Coronary artery (tissue), 2 donors: ENCODE measurements around the gene TERC.

ENCODE experiments used
- DNase-seq: peaks from one replicate; pipeline ENCODE4 v3.0.0-alpha.2; 2017; ENCODE audit warnings: low spot score
- H3K27ac ChIP-seq, 2 donors: fragments of 200-600 bp; sonication (generic); one replicate each; pipeline ENCODE4 v1.5.1; 2016 to 2019
- H3K4me3 ChIP-seq: fragments of 200-600 bp; sonication (generic); 2 replicates; pipeline ENCODE4 v1.5.1; 2016; ENCODE audit warnings: mild to moderate bottlenecking, moderate library complexity
- TF ChIP-seq, protein P1 (sequence below): fragments of 200-600 bp; sonication (generic); IDR thresholded peaks from one replicate; pipeline ENCODE4 v1.5.1; 2019; ENCODE audit warnings: antibody characterized with exemption

Gene TERC

DNA sequence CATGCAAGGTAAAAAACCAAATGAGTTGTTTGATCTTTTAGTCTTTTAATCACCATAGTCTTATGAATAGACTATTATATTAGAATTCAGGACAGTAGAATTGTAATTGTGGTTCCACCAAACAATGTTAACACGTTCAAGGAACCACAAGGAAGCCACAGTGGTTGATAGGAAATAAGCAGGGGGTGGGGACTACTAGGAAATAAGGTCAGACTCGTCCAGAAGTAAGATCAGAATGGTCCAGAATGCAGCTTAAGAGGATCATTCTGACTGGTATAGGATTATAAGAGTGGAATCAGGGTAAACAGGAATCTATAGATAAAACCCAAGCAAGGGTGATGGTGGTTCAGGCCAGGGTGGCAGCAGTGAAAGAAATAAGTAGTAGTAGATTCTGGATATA, 15.9 kb upstream of the TERC start:
- H3K27ac ChIP-seq: no peak overlapping the region
- TF ChIP-seq, protein P1, sequence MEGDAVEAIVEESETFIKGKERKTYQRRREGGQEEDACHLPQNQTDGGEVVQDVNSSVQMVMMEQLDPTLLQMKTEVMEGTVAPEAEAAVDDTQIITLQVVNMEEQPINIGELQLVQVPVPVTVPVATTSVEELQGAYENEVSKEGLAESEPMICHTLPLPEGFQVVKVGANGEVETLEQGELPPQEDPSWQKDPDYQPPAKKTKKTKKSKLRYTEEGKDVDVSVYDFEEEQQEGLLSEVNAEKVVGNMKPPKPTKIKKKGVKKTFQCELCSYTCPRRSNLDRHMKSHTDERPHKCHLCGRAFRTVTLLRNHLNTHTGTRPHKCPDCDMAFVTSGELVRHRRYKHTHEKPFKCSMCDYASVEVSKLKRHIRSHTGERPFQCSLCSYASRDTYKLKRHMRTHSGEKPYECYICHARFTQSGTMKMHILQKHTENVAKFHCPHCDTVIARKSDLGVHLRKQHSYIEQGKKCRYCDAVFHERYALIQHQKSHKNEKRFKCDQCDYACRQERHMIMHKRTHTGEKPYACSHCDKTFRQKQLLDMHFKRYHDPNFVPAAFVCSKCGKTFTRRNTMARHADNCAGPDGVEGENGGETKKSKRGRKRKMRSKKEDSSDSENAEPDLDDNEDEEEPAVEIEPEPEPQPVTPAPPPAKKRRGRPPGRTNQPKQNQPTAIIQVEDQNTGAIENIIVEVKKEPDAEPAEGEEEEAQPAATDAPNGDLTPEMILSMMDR: no peak
- H3K4me3 ChIP-seq: no peak overlapping the region
- no peak for DNase-seq

DNA sequence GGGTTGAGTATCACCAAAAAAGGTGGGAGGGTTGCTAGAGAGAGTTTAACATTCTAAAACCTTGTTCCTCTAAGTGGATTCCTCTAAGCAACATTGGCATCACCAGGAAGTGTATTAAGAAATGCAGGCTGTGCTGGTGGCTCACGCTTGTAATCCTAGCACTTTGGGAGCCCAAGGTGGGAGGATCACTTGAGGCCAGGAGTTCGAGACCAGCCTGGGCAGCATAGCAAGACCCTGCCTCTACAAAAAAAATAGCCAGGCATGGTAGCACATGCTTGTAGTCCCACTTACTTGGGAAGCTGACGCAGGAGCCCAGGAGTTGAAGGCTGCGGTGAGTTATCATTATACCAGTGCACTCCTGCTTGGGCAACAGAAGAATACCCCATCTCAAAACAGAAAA, 13.0 kb upstream of the TERC start:
- TF ChIP-seq, protein P1: no peak
- no peak overlapping the region for H3K27ac ChIP-seq
- DNase-seq: no peak
- no peak overlapping the region for H3K4me3 ChIP-seq

DNA sequence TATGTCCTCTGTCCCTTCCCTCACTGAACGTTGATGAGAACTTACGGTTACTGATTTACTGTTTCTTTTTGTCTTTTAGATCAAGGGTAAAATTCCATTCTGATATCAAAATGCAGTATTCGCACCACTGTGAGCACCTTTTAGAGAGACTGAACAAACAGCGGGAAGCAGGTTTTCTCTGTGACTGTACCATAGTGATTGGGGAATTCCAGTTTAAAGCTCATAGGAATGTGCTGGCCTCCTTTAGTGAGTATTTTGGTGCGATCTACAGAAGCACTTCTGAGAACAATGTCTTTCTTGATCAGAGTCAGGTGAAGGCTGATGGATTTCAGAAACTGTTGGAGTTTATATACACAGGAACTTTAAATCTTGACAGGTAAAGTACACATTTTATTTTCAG, 9.3 kb upstream of the TERC start:
- TF ChIP-seq, protein P1: no peak
- no peak for DNase-seq
- Histone ChIP-seq H3K4me3 (peak overlapping the region; percentile 96), H3K27ac (no peak overlapping the region)

DNA sequence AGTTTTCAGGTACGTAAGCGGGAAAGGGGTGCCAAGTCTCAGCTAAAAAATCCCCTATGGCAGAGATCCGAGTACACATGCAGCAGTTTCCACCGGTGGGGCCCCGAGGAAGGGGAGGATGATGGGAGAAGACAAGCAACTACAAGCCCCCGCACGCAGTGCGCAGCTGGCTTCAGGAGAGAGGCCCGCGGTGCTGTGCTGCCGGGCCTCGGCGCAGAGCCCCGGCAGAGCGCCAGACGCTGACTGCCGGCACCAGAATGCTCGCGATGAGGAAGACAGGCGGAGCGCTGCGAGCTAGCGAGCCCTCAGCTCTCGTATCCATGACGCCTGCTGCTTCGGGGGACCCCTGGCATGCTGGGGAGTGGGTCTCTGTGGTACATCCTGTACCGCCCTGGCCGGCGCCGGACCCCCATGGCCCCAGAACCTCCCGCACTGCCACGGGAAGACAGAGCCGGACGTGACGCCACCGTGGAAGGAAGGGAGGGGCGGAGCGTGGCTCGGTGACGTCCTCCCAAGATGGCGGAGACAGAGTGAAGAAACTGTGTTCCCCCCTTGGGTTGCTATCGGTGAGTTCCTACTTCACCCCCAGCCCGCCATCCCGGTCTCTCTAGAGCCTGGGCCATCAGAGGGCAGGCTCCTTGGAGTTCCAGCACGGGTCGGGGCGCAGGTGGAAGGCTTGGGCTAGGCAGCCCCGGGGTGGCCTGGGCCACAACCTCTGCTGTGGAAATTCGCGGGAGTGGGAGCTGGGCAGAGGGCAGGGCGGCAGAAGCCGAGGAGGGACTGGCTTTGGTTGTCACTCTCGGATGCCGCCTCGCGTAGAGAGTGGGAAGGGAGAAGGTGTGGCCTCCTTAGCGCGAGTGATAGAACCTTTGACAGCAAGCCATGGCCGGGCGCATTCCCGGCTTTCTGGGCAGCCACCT, 8.3 kb upstream of the TERC start, which contains the start of gene MYNN:
Gene MYNN, plus strand, starts transcription at position 500 of the 920 bp plus-strand sequence. CDS start 900 bp downstream, outside the sequence.
- TF ChIP-seq, protein P1: no peak
- peak within 1 kb of the TSS; percentile 96 for H3K4me3 ChIP-seq
- H3K27ac ChIP-seq: peak within 1 kb of the TSS; percentile 86 to 97
- DNase-seq: peak; percentile 96

DNA sequence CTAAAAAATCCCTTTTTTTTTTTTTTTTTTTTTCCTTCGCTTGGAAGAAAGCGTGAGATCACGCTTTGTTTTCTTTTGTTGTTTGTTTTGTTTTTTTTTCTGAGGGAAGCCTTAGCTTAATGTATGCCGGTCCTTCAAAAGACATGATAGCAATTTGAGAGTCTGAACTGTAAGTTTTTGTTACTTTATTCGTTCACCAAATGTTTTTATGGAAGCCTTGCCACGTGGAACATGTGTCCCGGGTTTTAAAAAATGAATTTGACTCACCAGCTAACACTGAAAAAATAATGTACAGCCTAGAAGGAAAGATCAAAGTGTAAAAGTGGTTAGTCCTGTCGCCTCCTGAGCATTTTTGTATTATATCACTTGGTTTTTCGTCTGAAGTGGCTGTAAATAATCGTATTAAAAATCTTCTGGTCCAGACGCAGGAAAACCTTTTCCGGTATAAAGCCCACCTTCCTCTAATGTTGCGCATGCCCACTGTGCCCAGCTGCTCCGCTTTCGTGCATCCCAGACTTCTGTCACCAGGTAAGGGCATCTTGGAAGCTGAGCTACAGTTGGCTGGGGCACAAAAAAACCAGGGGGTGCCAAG, 7.5 kb upstream of the TERC start:
- TF ChIP-seq, protein P1: no peak
- Histone ChIP-seq H3K27ac (peak overlapping the region; percentile 86 to 97), H3K4me3 (peak overlapping the region; percentile 96)
- no peak for DNase-seq

DNA sequence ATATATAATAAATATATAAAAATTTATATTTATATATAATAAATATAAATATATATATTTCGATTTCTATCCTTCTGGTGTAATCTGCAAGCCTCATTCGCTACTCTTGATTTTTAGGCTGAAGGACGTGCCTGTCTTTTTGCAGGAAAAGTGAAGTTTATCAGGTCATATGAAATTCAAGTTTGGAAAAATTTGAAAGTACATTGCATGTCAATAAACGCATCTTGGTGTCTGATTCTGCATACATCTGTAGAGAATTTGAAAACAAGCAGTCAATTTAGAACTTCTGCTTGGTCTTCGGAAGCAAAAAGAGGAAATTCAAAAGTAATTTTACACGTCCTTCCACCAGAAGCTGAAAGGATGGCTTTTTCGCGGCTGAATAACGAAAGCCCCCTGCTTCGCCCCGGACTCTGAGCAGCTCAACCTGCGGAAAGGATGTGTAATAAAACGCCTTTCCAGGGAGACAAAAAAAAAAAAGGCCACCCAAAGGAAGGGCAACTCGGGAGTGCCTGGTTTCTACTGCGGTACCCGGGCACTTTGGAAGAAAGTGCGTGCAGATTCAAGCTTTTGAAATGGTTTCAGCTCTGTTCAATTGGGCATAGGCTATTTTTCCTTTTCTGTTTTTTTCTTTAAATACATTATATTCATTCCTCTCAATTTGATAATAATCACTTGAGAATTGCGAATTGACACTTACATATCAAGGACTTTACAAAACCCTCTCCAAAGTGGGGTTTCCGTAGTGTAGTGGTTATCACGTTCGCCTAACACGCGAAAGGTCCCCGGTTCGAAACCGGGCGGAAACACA, 6.8 kb upstream of the TERC start:
- H3K27ac ChIP-seq: peak overlapping the region; percentile 86 to 97
- peak overlapping the region; percentile 96 for H3K4me3 ChIP-seq
- no peak for DNase-seq
- TF ChIP-seq, protein P1: no peak
